Adipocyte (in vitro differentiated cells): ENCODE measurements around the gene PLA2R1.
A peak's percentile ranks its signal among the peaks of the same experiment; 100 is the strongest.

Experiments
- DNase-seq: peaks from one replicate; pipeline ENCODE4 v3.0.0-alpha.2; 2015; ENCODE audit warnings: low read depth
- H3K27me3 ChIP-seq: replicated peaks from 2 replicates; pipeline ENCODE4 v1.7.0; 2013; ENCODE audit warnings: mild to moderate bottlenecking, low read length, moderate library complexity; ENCODE audit not compliant: control insufficient read depth, insufficient read depth
- H3K36me3 ChIP-seq: 2 replicates; pipeline ENCODE4 v1.7.0; 2013; ENCODE audit warnings: low read length, mild to moderate bottlenecking, moderate library complexity; ENCODE audit not compliant: control insufficient read depth, insufficient read depth, severe bottlenecking
- H3K4me1 ChIP-seq: 2 replicates; pipeline ENCODE4 v1.7.0; 2013; ENCODE audit warnings: mild to moderate bottlenecking, low read length, moderate library complexity; ENCODE audit not compliant: control insufficient read depth, insufficient read depth
- H3K4me3 ChIP-seq: 2 replicates; pipeline ENCODE4 v1.7.0; 2013; ENCODE audit warnings: mild to moderate bottlenecking, low read length, moderate library complexity
- H3K9ac ChIP-seq: 2 replicates; pipeline ENCODE4 v1.7.0; 2013; ENCODE audit warnings: mild to moderate bottlenecking, low read length, moderate library complexity
- H3K9me3 ChIP-seq: 2 replicates; pipeline ENCODE4 v1.7.0; 2013; ENCODE audit warnings: mild to moderate bottlenecking, low read length, moderate library complexity; ENCODE audit not compliant: control insufficient read depth

PLA2R1 gene

GRCh38 chr2:159946326-159946999 lies 116.0 kb downstream of the PLA2R1 start:
- Histone ChIP-seq H3K4me1 (peaks cover 25% of the 10 kb centered on the region), H3K27me3 (no peaks in the 10 kb centered on the region), H3K4me3 (peak overlapping the region; percentile 3), H3K9me3 (no peaks in the 10 kb centered on the region), H3K9ac (peak overlapping the region; percentile 55), H3K36me3 (peaks cover 5% of the 10 kb centered on the region)
- peak; percentile 95 for DNase-seq

- Histone ChIP-seq H3K27me3 (no peaks in the 10 kb centered on the region), H3K9ac (no peak overlapping the region), H3K9me3 (no peaks in the 10 kb centered on the region), H3K4me3 (no peak overlapping the region), H3K36me3 (no peaks in the 10 kb centered on the region), H3K4me1 (peaks cover 25% of the 10 kb centered on the region)
- DNase-seq: no peak
Measured at GRCh38 chr2:159944874-159945273, 117.5 kb downstream of the PLA2R1 start.

GRCh38 chr2:159942146-159942545 lies 120.3 kb downstream of the PLA2R1 start:
- Histone ChIP-seq H3K36me3 (no peaks in the 10 kb centered on the region), H3K4me1 (peaks cover 18% of the 10 kb centered on the region), H3K27me3 (no peaks in the 10 kb centered on the region), H3K9ac (no peak overlapping the region), H3K4me3 (no peak overlapping the region), H3K9me3 (no peaks in the 10 kb centered on the region)
- DNase-seq: peak; percentile 69

GRCh38 chr2:159941729-159942128 lies 120.7 kb downstream of the PLA2R1 start:
- no peaks in the 10 kb centered on the region for H3K36me3 ChIP-seq
- no peak for DNase-seq

GRCh38 chr2:159939946-159940345 lies 122.5 kb downstream of the PLA2R1 start:
- Histone ChIP-seq H3K9me3 (no peaks in the 10 kb centered on the region), H3K27me3 (no peaks in the 10 kb centered on the region), H3K9ac (no peak overlapping the region), H3K4me3 (no peak overlapping the region), H3K36me3 (no peaks in the 10 kb centered on the region), H3K4me1 (peaks cover 4% of the 10 kb centered on the region)
- peak; percentile 62 for DNase-seq

More at GRCh38 chr2:159941729-159942128, 120.7 kb downstream of the PLA2R1 start:
- Histone ChIP-seq H3K4me1 (peaks cover 14% of the 10 kb centered on the region), H3K4me3 (no peak overlapping the region), H3K27me3 (no peaks in the 10 kb centered on the region), H3K9ac (no peak overlapping the region), H3K9me3 (no peaks in the 10 kb centered on the region)

- Histone ChIP-seq H3K4me3 (no peak overlapping the region), H3K4me1 (peaks cover 14% of the 10 kb centered on the region), H3K9me3 (no peaks in the 10 kb centered on the region), H3K9ac (no peak overlapping the region), H3K36me3 (no peaks in the 10 kb centered on the region), H3K27me3 (no peaks in the 10 kb centered on the region)
- no peak for DNase-seq
Measured at GRCh38 chr2:159938395-159938794, 124.0 kb downstream of the PLA2R1 start.

- no peaks in the 10 kb centered on the region for H3K9me3 ChIP-seq
- no peak for DNase-seq
- H3K4me1 ChIP-seq: peaks cover 13% of the 10 kb centered on the region
- H3K36me3 ChIP-seq: no peaks in the 10 kb centered on the region
- H3K27me3 ChIP-seq: no peaks in the 10 kb centered on the region
- H3K4me3 ChIP-seq: no peak overlapping the region
- no peak overlapping the region for H3K9ac ChIP-seq
Measured at GRCh38 chr2:159936471-159936870, 125.9 kb downstream of the PLA2R1 start.

GRCh38 chr2:159933727-159934049 lies 128.7 kb downstream of the PLA2R1 start:
- peaks cover 13% of the 10 kb centered on the region for H3K4me1 ChIP-seq
- peak overlapping the region; percentile 23 for H3K4me3 ChIP-seq
- H3K27me3 ChIP-seq: no peaks in the 10 kb centered on the region

GRCh38 chr2:159933040-159933726 lies 129.2 kb downstream of the PLA2R1 start:
- Histone ChIP-seq H3K27me3 (no peaks in the 10 kb centered on the region), H3K9ac (peak overlapping the region; percentile 46), H3K36me3 (no peaks in the 10 kb centered on the region), H3K4me1 (peaks cover 13% of the 10 kb centered on the region), H3K4me3 (no peak overlapping the region), H3K9me3 (no peaks in the 10 kb centered on the region)
- DNase-seq: no peak

More at GRCh38 chr2:159933727-159934049, 128.7 kb downstream of the PLA2R1 start:
- H3K9ac ChIP-seq: peak overlapping the region; percentile 46
- DNase-seq: peak; percentile 82
- H3K36me3 ChIP-seq: no peaks in the 10 kb centered on the region
- no peaks in the 10 kb centered on the region for H3K9me3 ChIP-seq

- no peaks in the 10 kb centered on the region for H3K9me3 ChIP-seq
- no peak overlapping the region for H3K9ac ChIP-seq
- DNase-seq: no peak
- no peaks in the 10 kb centered on the region for H3K36me3 ChIP-seq
- H3K4me1 ChIP-seq: no peaks in the 10 kb centered on the region
- no peaks in the 10 kb centered on the region for H3K27me3 ChIP-seq
- H3K4me3 ChIP-seq: no peak overlapping the region
Measured at GRCh38 chr2:159926695-159927094, 135.7 kb downstream of the PLA2R1 start.

GRCh38 chr2:159925975-159926374 lies 136.4 kb downstream of the PLA2R1 start:
- H3K4me1 ChIP-seq: no peaks in the 10 kb centered on the region
- no peak overlapping the region for H3K4me3 ChIP-seq
- no peaks in the 10 kb centered on the region for H3K36me3 ChIP-seq
- no peak overlapping the region for H3K9ac ChIP-seq
- no peaks in the 10 kb centered on the region for H3K27me3 ChIP-seq
- H3K9me3 ChIP-seq: no peaks in the 10 kb centered on the region
- DNase-seq: no peak
